ENCODE data around the gene MPPE1. TPM values are rescaled to one million over a fixed set of nuclear protein-coding genes. Genes with fewer than 3 reads are reported as not detected.

MPPE1 gene
- total RNA-seq, 2 experiments from 2014 or later, result 62.6 to 68.3 TPM

DNA sequence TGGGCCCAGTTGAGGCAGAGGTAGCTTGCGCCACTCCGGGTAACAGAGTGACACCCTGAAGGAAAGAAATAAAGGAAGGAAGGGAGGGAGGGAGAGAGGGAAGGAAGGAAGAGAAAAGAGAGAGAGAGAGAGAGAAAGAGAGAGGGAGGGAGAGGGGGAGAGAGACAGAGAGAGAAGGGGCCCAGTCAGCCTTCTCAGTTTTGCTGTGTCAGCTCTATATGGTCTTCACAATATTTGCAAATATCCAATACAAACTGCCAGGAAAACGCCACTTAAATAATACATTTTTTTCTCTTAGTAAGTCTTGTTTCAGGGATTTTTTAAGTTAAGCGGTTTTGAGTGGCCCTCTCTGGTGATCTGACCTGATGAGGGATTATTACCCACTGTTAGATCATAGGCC, 62.5 kb downstream of the MPPE1 start:
- no peaks in the 10 kb centered on the region for H3K27me3 Mint-ChIP-seq
- no peaks in the 10 kb centered on the region for H3K9me3 ChIP-seq (ENCODE audit: control insufficient read depth in 1 of 2, insufficient read depth in 1 of 2, low read length in 2 of 2)
- intact Hi-C loops (cut with DNase I, micrococcal nuclease), result loop anchor here in 1 of 2 experiments (10.0 kb wide), 2 partner anchors 1321 to 1879 kb away; partner anchors contain the start of genes FAM210A, NAPG and RNMT
- TF ChIP-seq, protein P1, sequence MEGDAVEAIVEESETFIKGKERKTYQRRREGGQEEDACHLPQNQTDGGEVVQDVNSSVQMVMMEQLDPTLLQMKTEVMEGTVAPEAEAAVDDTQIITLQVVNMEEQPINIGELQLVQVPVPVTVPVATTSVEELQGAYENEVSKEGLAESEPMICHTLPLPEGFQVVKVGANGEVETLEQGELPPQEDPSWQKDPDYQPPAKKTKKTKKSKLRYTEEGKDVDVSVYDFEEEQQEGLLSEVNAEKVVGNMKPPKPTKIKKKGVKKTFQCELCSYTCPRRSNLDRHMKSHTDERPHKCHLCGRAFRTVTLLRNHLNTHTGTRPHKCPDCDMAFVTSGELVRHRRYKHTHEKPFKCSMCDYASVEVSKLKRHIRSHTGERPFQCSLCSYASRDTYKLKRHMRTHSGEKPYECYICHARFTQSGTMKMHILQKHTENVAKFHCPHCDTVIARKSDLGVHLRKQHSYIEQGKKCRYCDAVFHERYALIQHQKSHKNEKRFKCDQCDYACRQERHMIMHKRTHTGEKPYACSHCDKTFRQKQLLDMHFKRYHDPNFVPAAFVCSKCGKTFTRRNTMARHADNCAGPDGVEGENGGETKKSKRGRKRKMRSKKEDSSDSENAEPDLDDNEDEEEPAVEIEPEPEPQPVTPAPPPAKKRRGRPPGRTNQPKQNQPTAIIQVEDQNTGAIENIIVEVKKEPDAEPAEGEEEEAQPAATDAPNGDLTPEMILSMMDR (IDR thresholded peaks at IDR 0.05), result no peak
- H3K4me3 Mint-ChIP-seq, result no peak overlapping the region
- no peaks in the 10 kb centered on the region for H3K27me3 ChIP-seq (ENCODE audit: control insufficient read depth in 1 of 2, insufficient read depth in 2 of 2, low read length in 2 of 2)
- H3K27ac ChIP-seq (ENCODE audit: low read depth in 1 of 2, low read length in 2 of 2), result no peak overlapping the region
- H3K36me3 ChIP-seq (ENCODE audit: insufficient read depth, low read length), result no peaks in the 10 kb centered on the region
- H3K4me3 ChIP-seq (ENCODE audit: low read length), result no peak overlapping the region
- H3K27ac Mint-ChIP-seq, result no peak overlapping the region
- H3K36me3 Mint-ChIP-seq (ENCODE audit: low read depth), result peaks cover 8% of the 10 kb centered on the region
- ChIA-PET POLR2A (no interaction called here), CTCF (no interaction called here)
- no peaks in the 10 kb centered on the region for H3K9me3 Mint-ChIP-seq
- ATAC-seq (ENCODE audit: poor library complexity) (no peak), DNase-seq (no peak)
- peaks cover 12% of the 10 kb centered on the region for H3K4me1 Mint-ChIP-seq (ENCODE audit: low read depth)
- peaks cover 9% of the 10 kb centered on the region for H3K4me1 ChIP-seq (ENCODE audit: insufficient read depth, low read length)

DNA sequence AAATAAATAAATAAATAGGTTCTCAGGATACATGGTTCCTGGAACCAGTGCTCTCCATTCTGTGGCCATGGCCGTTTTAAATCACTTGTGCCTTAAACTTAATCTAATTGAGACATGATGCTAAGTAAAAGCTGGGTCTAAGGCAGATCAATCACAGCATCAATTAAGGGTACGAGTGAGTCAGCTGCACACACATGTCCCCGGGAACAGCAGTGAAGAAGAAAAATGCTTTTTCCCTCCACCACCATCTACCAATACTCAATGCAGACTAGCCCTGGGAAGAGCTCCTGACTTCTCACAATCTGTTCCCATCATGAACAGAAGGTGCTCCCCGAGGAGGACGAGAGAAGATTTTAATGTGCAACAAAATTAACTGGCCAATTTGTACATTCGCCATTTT, 63.7 kb downstream of the MPPE1 start:
- Histone ChIP-seq H3K27ac (ENCODE audit: low read depth in 1 of 2, low read length in 2 of 2) (no peak overlapping the region), H3K27me3 (ENCODE audit: control insufficient read depth in 1 of 2, insufficient read depth in 2 of 2, low read length in 2 of 2) (no peaks in the 10 kb centered on the region), H3K4me1 (ENCODE audit: insufficient read depth, low read length) (peaks cover under 1% of the 10 kb centered on the region), H3K9me3 (ENCODE audit: control insufficient read depth in 1 of 2, insufficient read depth in 1 of 2, low read length in 2 of 2) (no peaks in the 10 kb centered on the region), H3K36me3 (ENCODE audit: insufficient read depth, low read length) (no peaks in the 10 kb centered on the region), H3K4me3 (ENCODE audit: low read length) (no peak overlapping the region)
- Mint-ChIP-seq H3K9me3 (no peaks in the 10 kb centered on the region), H3K4me3 (no peak overlapping the region), H3K4me1 (ENCODE audit: low read depth) (peaks cover under 1% of the 10 kb centered on the region), H3K27ac (no peak overlapping the region), H3K36me3 (ENCODE audit: low read depth) (no peaks in the 10 kb centered on the region), H3K27me3 (no peaks in the 10 kb centered on the region)
- POLR2A ChIA-PET, result no interaction called here
- no peak for ATAC-seq (ENCODE audit: poor library complexity)
- CTCF ChIA-PET, result no interaction called here
- TF ChIP-seq, protein P1 (IDR thresholded peaks at IDR 0.05), result no peak
- no peak for DNase-seq
- intact Hi-C loops (cut with DNase I, micrococcal nuclease), result loop anchor here in 1 of 2 experiments (10.0 kb wide), 2 partner anchors 1320 to 1880 kb away; partner anchors contain the start of genes FAM210A, NAPG and RNMT

DNA sequence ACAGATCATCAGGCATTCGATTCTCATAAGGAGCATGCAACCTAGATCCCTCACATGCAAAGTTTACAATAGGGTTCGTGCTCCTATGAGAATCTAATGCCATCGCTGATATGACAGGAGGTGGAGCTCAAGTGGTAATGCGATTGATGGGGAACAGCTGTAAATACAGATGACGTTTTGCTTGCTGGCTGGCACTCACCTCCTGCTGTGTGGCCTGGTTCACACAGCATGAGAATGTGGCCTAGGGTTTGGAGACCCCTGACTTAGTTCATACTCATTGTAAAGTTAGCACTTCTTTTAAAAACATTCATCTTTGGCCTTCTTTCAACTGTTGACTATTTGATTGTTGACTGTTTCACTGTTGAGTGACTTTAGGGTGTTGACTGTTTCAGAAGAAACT, 65.6 kb downstream of the MPPE1 start:
- no peaks in the 10 kb centered on the region for H3K4me1 Mint-ChIP-seq (ENCODE audit: low read depth)

More for the DNA sequence above, 65.6 kb downstream of the MPPE1 start:
- ATAC-seq (ENCODE audit: poor library complexity) (no peak), DNase-seq (no peak)
- no peaks in the 10 kb centered on the region for H3K36me3 ChIP-seq (ENCODE audit: insufficient read depth, low read length)
- TF ChIP-seq, protein P1 (IDR thresholded peaks at IDR 0.05), result no peak
- no peaks in the 10 kb centered on the region for H3K36me3 Mint-ChIP-seq (ENCODE audit: low read depth)
- POLR2A ChIA-PET, result no interaction called here
- H3K27ac Mint-ChIP-seq, result no peak overlapping the region
- H3K4me3 Mint-ChIP-seq, result no peak overlapping the region
- H3K27me3 ChIP-seq (ENCODE audit: control insufficient read depth in 1 of 2, insufficient read depth in 2 of 2, low read length in 2 of 2), result no peaks in the 10 kb centered on the region
- no peaks in the 10 kb centered on the region for H3K4me1 ChIP-seq (ENCODE audit: insufficient read depth, low read length)
- H3K27ac ChIP-seq (ENCODE audit: low read depth in 1 of 2, low read length in 2 of 2), result no peak overlapping the region
- intact Hi-C loops (cut with DNase I, micrococcal nuclease), result loop anchor here in 1 of 2 experiments (10.0 kb wide), 2 partner anchors 1318 to 1882 kb away; partner anchors contain the start of genes FAM210A, NAPG and RNMT
- no peak overlapping the region for H3K4me3 ChIP-seq (ENCODE audit: low read length)
- CTCF ChIA-PET, result no interaction called here
- no peaks in the 10 kb centered on the region for H3K9me3 Mint-ChIP-seq
- H3K27me3 Mint-ChIP-seq, result no peaks in the 10 kb centered on the region
- H3K9me3 ChIP-seq (ENCODE audit: control insufficient read depth in 1 of 2, insufficient read depth in 1 of 2, low read length in 2 of 2), result no peaks in the 10 kb centered on the region

Measured in CD4-positive, alpha-beta T cell (primary cell).